Measurements from ENCODE around the gene EFNA2. TPM values are rescaled to one million over a fixed set of nuclear protein-coding genes. Genes with fewer than 3 reads are reported as not detected.

Gene EFNA2
- total RNA-seq, 4 donors from 2014 or later: not detected

GRCh38 chr19:1273263-1274041 lies 12.2 kb upstream of the EFNA2 start:
- TF ChIP-seq CTCF (IDR thresholded peaks at IDR 0.05; ENCODE audit: low read depth): no peak

GRCh38 chr19:1274081-1274851 lies 11.4 kb upstream of the EFNA2 start:
- TF ChIP-seq CTCF (IDR thresholded peaks at IDR 0.05; ENCODE audit: low read depth): no peak

GRCh38 chr19:1274852-1275259 lies 10.8 kb upstream of the EFNA2 start:
- no peak for TF ChIP-seq CTCF (IDR thresholded peaks at IDR 0.05; ENCODE audit: low read depth)

- no peak for TF ChIP-seq CTCF (IDR thresholded peaks at IDR 0.05; ENCODE audit: low read depth)
Observed at GRCh38 chr19:1275260-1275975, 10.3 kb upstream of the EFNA2 start, which contains the start of gene FAM174C. TSS of gene FAM174C (plus strand) at chr19:1275530. CDS start at chr19:1275550, 20 bp downstream.

- no peak for TF ChIP-seq CTCF (IDR thresholded peaks at IDR 0.05; ENCODE audit: low read depth)
Observed at GRCh38 chr19:1275976-1276627, 9.6 kb upstream of the EFNA2 start.

- TF ChIP-seq CTCF (IDR thresholded peaks at IDR 0.05; ENCODE audit: low read depth): no peak
Observed at GRCh38 chr19:1276628-1277022, 9.0 kb upstream of the EFNA2 start.
